ENCODE data around the gene SEPTIN1. TPM values are rescaled to one million over a fixed set of nuclear protein-coding genes. Genes with fewer than 3 reads are reported as not detected.
A peak's percentile ranks its signal among the peaks of the same experiment; 100 is the strongest.

SEPTIN1 gene
- total and polyA plus RNA-seq, 2 of the 13 experiments (the other 11 are each of a cell fraction or from before 2014, with no cell fraction given): 0.18 to 0.67 TPM

GRCh38 chr16:30395155-30395991 lies 13.0 kb upstream of the SEPTIN1 start, which contains the start of gene ZNF48 (continued):
- TF ChIP-seq ZFAT (CRISPR knock-in tag; conservative IDR thresholded peaks at IDR 0.05) (no peak), SUZ12 (IDR thresholded peaks at IDR 0.05; ENCODE audit: low read depth, low read length) (no peak), MIER2 (CRISPR knock-in tag; IDR thresholded peaks at IDR 0.05) (peak; percentile 66; the same call in 1 of the 2 replicates), ZNF552 (CRISPR knock-in tag; IDR thresholded peaks at IDR 0.05; ENCODE audit: borderline replicate concordance) (0 out of 2 replicates have a peak, but pooled peaks have one; percentile 56), ARNTL (CRISPR knock-in tag; IDR thresholded peaks at IDR 0.05) (no peak; the same call in 1 of the 2 replicates), CENPX (CRISPR knock-in tag; IDR thresholded peaks at IDR 0.05) (no peak), ZNF557 (CRISPR knock-in tag; IDR thresholded peaks at IDR 0.05) (no peak; the same call in 1 of the 2 replicates), ARID5B (CRISPR knock-in tag; IDR thresholded peaks at IDR 0.05) (peak; percentile 54; the same call in 1 of the 2 replicates), ZBTB42 (CRISPR knock-in tag; IDR thresholded peaks at IDR 0.05) (no peak; the same call in 1 of the 2 replicates), AHR (CRISPR knock-in tag; IDR thresholded peaks at IDR 0.05) (no peak), YY1 (IDR thresholded peaks at IDR 0.05; ENCODE audit: insufficient read depth, insufficient replicate concordance, low read depth, low read length) (peak; percentile 78), ZNF235 (CRISPR knock-in tag; IDR thresholded peaks at IDR 0.05; ENCODE audit: borderline replicate concordance) (no peak), ZNF282 (IDR thresholded peaks at IDR 0.05; ENCODE audit: partially characterized antibody) (no peak), ELF1 (CRISPR knock-in tag; IDR thresholded peaks at IDR 0.05) (peak; percentile 81), MBNL3 (CRISPR knock-in tag; conservative IDR thresholded peaks at IDR 0.05) (no peak), ZNF761 (CRISPR knock-in tag; conservative IDR thresholded peaks at IDR 0.05) (peak; percentile 69), MIER3 (CRISPR knock-in tag; IDR thresholded peaks at IDR 0.05; ENCODE audit: borderline replicate concordance) (peak; percentile 30; the same call in 1 of the 2 replicates), POLR2AphosphoS5 (IDR thresholded peaks at IDR 0.05; ENCODE audit: low read depth, low read length) (peak; percentile 41; the same call in 1 of the 2 replicates), ZBTB8A (CRISPR knock-in tag; IDR thresholded peaks at IDR 0.05; ENCODE audit: borderline replicate concordance, low read depth) (no peak), ONECUT2 (CRISPR knock-in tag; IDR thresholded peaks at IDR 0.05) (no peak)
- TF ChIP-seq, protein P1, sequence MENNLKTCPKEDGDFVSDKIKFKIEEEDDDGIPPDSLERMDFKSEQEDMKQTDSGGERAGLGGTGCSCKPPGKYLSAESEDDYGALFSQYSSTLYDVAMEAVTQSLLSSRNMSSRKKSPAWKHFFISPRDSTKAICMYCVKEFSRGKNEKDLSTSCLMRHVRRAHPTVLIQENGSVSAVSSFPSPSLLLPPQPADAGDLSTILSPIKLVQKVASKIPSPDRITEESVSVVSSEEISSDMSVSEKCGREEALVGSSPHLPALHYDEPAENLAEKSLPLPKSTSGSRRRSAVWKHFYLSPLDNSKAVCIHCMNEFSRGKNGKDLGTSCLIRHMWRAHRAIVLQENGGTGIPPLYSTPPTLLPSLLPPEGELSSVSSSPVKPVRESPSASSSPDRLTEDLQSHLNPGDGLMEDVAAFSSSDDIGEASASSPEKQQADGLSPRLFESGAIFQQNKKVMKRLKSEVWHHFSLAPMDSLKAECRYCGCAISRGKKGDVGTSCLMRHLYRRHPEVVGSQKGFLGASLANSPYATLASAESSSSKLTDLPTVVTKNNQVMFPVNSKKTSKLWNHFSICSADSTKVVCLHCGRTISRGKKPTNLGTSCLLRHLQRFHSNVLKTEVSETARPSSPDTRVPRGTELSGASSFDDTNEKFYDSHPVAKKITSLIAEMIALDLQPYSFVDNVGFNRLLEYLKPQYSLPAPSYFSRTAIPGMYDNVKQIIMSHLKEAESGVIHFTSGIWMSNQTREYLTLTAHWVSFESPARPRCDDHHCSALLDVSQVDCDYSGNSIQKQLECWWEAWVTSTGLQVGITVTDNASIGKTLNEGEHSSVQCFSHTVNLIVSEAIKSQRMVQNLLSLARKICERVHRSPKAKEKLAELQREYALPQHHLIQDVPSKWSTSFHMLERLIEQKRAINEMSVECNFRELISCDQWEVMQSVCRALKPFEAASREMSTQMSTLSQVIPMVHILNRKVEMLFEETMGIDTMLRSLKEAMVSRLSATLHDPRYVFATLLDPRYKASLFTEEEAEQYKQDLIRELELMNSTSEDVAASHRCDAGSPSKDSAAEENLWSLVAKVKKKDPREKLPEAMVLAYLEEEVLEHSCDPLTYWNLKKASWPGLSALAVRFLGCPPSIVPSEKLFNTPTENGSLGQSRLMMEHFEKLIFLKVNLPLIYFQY (CRISPR knock-in tag; IDR thresholded peaks at IDR 0.05; ENCODE audit: borderline replicate concordance): peak; percentile 90
